ENCODE results near the gene PRPSAP2.

The PRPSAP2 gene

DNA sequence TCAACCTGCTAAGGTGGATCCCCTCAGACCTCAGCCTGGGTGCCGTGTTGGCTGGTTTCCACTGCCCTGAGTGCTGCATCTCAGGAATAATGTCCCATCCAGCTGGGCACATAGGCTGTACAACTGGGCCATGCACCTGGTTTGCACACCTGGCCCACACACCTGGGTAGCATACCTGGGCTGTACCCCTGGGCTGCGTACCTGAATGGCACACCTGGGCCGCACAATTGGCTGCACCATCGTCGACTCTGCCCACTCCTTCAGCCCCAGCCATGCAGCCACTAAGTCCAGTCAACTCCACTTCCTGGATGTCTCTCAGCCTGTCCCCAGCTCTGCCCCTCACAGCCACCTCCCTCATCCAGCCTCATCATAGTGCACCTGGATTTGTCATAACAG, 101.9 kb downstream of the PRPSAP2 start:
- Histone ChIP-seq H3K79me2 (ENCODE audit: insufficient read depth, low read length) (no peaks in the 10 kb centered on the region), H3K4me2 (ENCODE audit: low read depth, low read length, poor library complexity, severe bottlenecking) (no peak overlapping the region), H2AFZ (ENCODE audit: low read depth, low read length, severe bottlenecking) (no peak overlapping the region), H3F3A (ENCODE audit: insufficient read depth) (no peaks in the 10 kb centered on the region), H3K36me3 (ENCODE audit: low read length) (no peaks in the 10 kb centered on the region), H3K27me3 (ENCODE audit: low read length) (no peaks in the 10 kb centered on the region), H3K9me3 (ENCODE audit: insufficient read depth, low read length) (no peaks in the 10 kb centered on the region), H4K20me1 (ENCODE audit: low read depth, low read length) (no peaks in the 10 kb centered on the region), H3K27ac (ENCODE audit: low read depth, low read length) (no peak overlapping the region), H3K9me2 (replicated peaks; ENCODE audit: insufficient read depth, low read length) (no peaks in the 10 kb centered on the region), H3K4me3 (ENCODE audit: insufficient read depth, low read length, poor library complexity, severe bottlenecking) (no peak overlapping the region), H3K9ac (ENCODE audit: low read length) (no peak overlapping the region)
- no peak for TF ChIP-seq EZH2phosphoT487 (conservative IDR thresholded peaks at IDR 0.05; ENCODE audit: low read length)
- TF ChIP-seq, protein P1, sequence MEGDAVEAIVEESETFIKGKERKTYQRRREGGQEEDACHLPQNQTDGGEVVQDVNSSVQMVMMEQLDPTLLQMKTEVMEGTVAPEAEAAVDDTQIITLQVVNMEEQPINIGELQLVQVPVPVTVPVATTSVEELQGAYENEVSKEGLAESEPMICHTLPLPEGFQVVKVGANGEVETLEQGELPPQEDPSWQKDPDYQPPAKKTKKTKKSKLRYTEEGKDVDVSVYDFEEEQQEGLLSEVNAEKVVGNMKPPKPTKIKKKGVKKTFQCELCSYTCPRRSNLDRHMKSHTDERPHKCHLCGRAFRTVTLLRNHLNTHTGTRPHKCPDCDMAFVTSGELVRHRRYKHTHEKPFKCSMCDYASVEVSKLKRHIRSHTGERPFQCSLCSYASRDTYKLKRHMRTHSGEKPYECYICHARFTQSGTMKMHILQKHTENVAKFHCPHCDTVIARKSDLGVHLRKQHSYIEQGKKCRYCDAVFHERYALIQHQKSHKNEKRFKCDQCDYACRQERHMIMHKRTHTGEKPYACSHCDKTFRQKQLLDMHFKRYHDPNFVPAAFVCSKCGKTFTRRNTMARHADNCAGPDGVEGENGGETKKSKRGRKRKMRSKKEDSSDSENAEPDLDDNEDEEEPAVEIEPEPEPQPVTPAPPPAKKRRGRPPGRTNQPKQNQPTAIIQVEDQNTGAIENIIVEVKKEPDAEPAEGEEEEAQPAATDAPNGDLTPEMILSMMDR (IDR thresholded peaks at IDR 0.05; ENCODE audit: insufficient read depth, low read length, poor library complexity, severe bottlenecking), result no peak

DNA sequence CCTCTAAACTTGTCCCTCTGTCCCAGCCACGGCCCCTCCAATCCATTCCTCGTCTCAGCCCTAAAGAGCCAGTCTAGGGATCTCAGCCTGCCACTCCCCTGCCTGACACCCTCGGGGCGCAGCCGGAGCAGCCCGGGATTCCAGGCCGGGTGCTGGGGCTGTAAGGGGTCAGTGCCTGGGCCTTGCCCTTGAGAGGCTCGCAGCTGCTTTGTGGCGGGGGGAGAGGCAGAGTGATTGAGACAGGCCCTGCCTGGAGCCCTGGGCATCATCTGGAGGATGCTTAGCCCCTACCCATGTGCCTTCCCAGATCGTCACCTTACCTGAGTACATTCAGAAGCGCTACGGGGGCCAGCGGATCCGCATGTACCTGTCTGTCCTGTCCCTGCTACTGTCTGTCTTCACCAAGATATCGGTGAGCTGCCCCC, 102.3 kb downstream of the PRPSAP2 start:
- Histone ChIP-seq H3K4me2 (ENCODE audit: low read depth, low read length, poor library complexity, severe bottlenecking) (no peak overlapping the region), H3K27me3 (ENCODE audit: low read length) (no peaks in the 10 kb centered on the region), H3K27ac (ENCODE audit: low read depth, low read length) (no peak overlapping the region), H3K36me3 (ENCODE audit: low read length) (no peaks in the 10 kb centered on the region), H3K79me2 (ENCODE audit: insufficient read depth, low read length) (no peaks in the 10 kb centered on the region), H3F3A (ENCODE audit: insufficient read depth) (no peaks in the 10 kb centered on the region), H3K9ac (ENCODE audit: low read length) (no peak overlapping the region; the same call in 1 of the 2 replicates), H2AFZ (ENCODE audit: low read depth, low read length, severe bottlenecking) (peak overlapping the region; percentile 23), H3K9me2 (replicated peaks; ENCODE audit: insufficient read depth, low read length) (no peaks in the 10 kb centered on the region), H3K4me3 (ENCODE audit: insufficient read depth, low read length, poor library complexity, severe bottlenecking) (no peak overlapping the region), H4K20me1 (ENCODE audit: low read depth, low read length) (no peaks in the 10 kb centered on the region), H3K9me3 (ENCODE audit: insufficient read depth, low read length) (no peaks in the 10 kb centered on the region)
- TF ChIP-seq EZH2phosphoT487 (conservative IDR thresholded peaks at IDR 0.05; ENCODE audit: low read length), result no peak
- TF ChIP-seq, protein P1 (IDR thresholded peaks at IDR 0.05; ENCODE audit: insufficient read depth, low read length, poor library complexity, severe bottlenecking), result no peak

DNA sequence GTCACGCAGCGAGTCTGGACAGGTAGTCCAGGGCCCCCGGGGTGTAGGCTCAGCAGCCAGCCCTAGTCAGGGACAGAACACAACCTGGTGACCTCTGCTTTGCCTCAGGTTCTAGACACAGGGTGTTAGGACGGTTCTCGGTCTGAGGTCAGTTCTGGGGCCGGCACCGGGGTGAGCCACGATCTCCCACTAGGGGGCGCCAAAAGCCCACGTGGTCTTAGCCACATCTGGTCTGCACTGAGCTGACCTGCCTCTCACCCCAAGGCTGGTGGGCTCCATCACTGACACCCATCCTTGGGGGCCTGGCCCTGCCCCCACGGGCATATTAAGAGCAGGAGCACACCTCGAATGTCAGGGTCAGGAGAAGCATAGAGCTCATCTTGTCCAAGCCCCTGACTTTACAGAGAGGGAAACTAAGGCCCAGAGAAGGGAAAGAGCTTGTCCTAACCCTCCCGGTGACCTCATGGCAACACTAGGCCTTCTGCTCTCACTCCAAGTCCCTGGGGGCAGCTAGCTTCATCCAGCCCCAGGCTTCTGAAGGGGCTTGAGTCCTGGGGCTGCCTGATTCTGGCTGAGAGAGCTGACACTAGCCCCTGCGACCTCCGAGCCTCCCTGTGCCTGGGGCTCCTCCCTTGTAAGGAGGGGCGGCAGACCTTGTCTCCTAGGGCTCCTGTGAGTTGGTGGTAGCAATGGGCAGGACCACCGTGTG, 103.0 kb downstream of the PRPSAP2 start:
- no peak overlapping the region for H3K4me3 ChIP-seq (ENCODE audit: insufficient read depth, low read length, poor library complexity, severe bottlenecking)
- no peaks in the 10 kb centered on the region for H3K79me2 ChIP-seq (ENCODE audit: insufficient read depth, low read length)
- TF ChIP-seq, protein P1 (IDR thresholded peaks at IDR 0.05; ENCODE audit: insufficient read depth, low read length, poor library complexity, severe bottlenecking), result peak; percentile 87
- no peak for TF ChIP-seq EZH2phosphoT487 (conservative IDR thresholded peaks at IDR 0.05; ENCODE audit: low read length)
- H3K9me3 ChIP-seq (ENCODE audit: insufficient read depth, low read length), result no peaks in the 10 kb centered on the region
- H3K27ac ChIP-seq (ENCODE audit: low read depth, low read length), result no peak overlapping the region
- H4K20me1 ChIP-seq (ENCODE audit: low read depth, low read length), result no peaks in the 10 kb centered on the region
- no peak overlapping the region for H3K4me2 ChIP-seq (ENCODE audit: low read depth, low read length, poor library complexity, severe bottlenecking)
- no peaks in the 10 kb centered on the region for H3F3A ChIP-seq (ENCODE audit: insufficient read depth)
- H3K36me3 ChIP-seq (ENCODE audit: low read length), result no peaks in the 10 kb centered on the region
- peak overlapping the region; percentile 23 for H2AFZ ChIP-seq (ENCODE audit: low read depth, low read length, severe bottlenecking)
- H3K27me3 ChIP-seq (ENCODE audit: low read length), result no peaks in the 10 kb centered on the region
- H3K9me2 ChIP-seq (replicated peaks; ENCODE audit: insufficient read depth, low read length), result no peaks in the 10 kb centered on the region
- H3K9ac ChIP-seq (ENCODE audit: low read length), result no peak overlapping the region; the same call in 1 of the 2 replicates

Data from SU-DHL-6 (cell line).